Measurements from ENCODE around the gene RETREG3. TPM values are rescaled to one million over a fixed set of nuclear protein-coding genes. Genes with fewer than 3 reads are reported as not detected.

Gene RETREG3
- total and polyA plus RNA-seq, 2 experiments from 2014 or later, result 8.0 to 38.2 TPM

GRCh38 chr17:42613699-42614295 lies 4.6 kb upstream of the RETREG3 start:
- Histone ChIP-seq H3K27me3 (ENCODE audit: insufficient read depth) (no peaks in the 10 kb centered on the region), H3K79me2 (replicated peaks; ENCODE audit: insufficient read depth) (peaks cover 13% of the 10 kb centered on the region), H3K4me2 (no peak overlapping the region), H3F3A (replicated peaks; ENCODE audit: low read depth) (peaks cover 8% of the 10 kb centered on the region; the same call in 1 of the 2 replicates), H3K27ac (ENCODE audit: low read depth) (no peak overlapping the region), H3K4me3 (no peak overlapping the region), H4K20me1 (replicated peaks; ENCODE audit: insufficient read depth) (peaks cover 17% of the 10 kb centered on the region), H3K4me1 (ENCODE audit: insufficient read depth) (peaks cover 12% of the 10 kb centered on the region), H2AFZ (no peak overlapping the region), H3K36me3 (ENCODE audit: insufficient read depth) (peaks cover 17% of the 10 kb centered on the region), H3K9me2 (ENCODE audit: insufficient read depth) (no peaks in the 10 kb centered on the region)
- no peak overlapping the region for H3K27ac Mint-ChIP-seq
- DNase-seq (ENCODE audit: low spot score), result no peak
- no peaks in the 10 kb centered on the region; the same call in 2 of the 3 replicates for H3K9me3 Mint-ChIP-seq
- H3K36me3 Mint-ChIP-seq (ENCODE audit: low read depth), result peaks cover 50% of the 10 kb centered on the region
- ATAC-seq, result no peak
- H3K4me3 Mint-ChIP-seq, result no peak overlapping the region
- H3K4me1 Mint-ChIP-seq, result peaks cover 9% of the 10 kb centered on the region; the same call in 2 of the 3 replicates
- no peak for TF ChIP-seq POLR2AphosphoS5 (IDR thresholded peaks at IDR 0.05; ENCODE audit: low read depth)
- H3K27me3 Mint-ChIP-seq (ENCODE audit: insufficient read depth, low read depth, poor library complexity), result peaks cover 7% of the 10 kb centered on the region

- no peak for ATAC-seq
- Histone ChIP-seq H3K4me1 (ENCODE audit: insufficient read depth) (peaks cover 18% of the 10 kb centered on the region), H3F3A (replicated peaks; ENCODE audit: low read depth) (peaks cover 11% of the 10 kb centered on the region; the same call in 1 of the 2 replicates), H3K27ac (ENCODE audit: low read depth) (no peak overlapping the region), H3K9me2 (ENCODE audit: insufficient read depth) (no peaks in the 10 kb centered on the region), H2AFZ (no peak overlapping the region), H3K36me3 (ENCODE audit: insufficient read depth) (peaks cover 17% of the 10 kb centered on the region), H3K27me3 (ENCODE audit: insufficient read depth) (no peaks in the 10 kb centered on the region), H3K4me2 (no peak overlapping the region), H3K4me3 (no peak overlapping the region), H4K20me1 (replicated peaks; ENCODE audit: insufficient read depth) (peaks cover 30% of the 10 kb centered on the region), H3K79me2 (replicated peaks; ENCODE audit: insufficient read depth) (peaks cover 31% of the 10 kb centered on the region)
- no peak for DNase-seq (ENCODE audit: low spot score)
- Mint-ChIP-seq H3K27ac (no peak overlapping the region), H3K4me1 (peaks cover 6% of the 10 kb centered on the region; the same call in 2 of the 3 replicates), H3K36me3 (ENCODE audit: low read depth) (peaks cover 50% of the 10 kb centered on the region), H3K9me3 (no peaks in the 10 kb centered on the region; the same call in 2 of the 3 replicates), H3K4me3 (no peak overlapping the region), H3K27me3 (ENCODE audit: insufficient read depth, low read depth, poor library complexity) (peaks cover 5% of the 10 kb centered on the region)
- no peak for TF ChIP-seq ZNF114 (CRISPR knock-in tag; IDR thresholded peaks at IDR 0.05)
- no peak for TF ChIP-seq EZH2 (IDR thresholded peaks at IDR 0.05; ENCODE audit: low read depth, unreplicated experiment)
- no peak for TF ChIP-seq CTCF (conservative IDR thresholded peaks at IDR 0.05; ENCODE audit: low read depth in 2 of 2)
- no peak for TF ChIP-seq POLR2AphosphoS5 (IDR thresholded peaks at IDR 0.05; ENCODE audit: low read depth)
- TF ChIP-seq CREB1 (CRISPR knock-in tag; IDR thresholded peaks at IDR 0.05; ENCODE audit: low read depth), result no peak
- TF ChIP-seq JUNB (IDR thresholded peaks at IDR 0.05; ENCODE audit: unreplicated experiment), result no peak
- TF ChIP-seq STAT1 (IDR thresholded peaks at IDR 0.05; ENCODE audit: unreplicated experiment), result no peak
- no peak for TF ChIP-seq EZH2phosphoT487 (IDR thresholded peaks at IDR 0.05; ENCODE audit: unreplicated experiment)
- TF ChIP-seq REST (IDR thresholded peaks at IDR 0.05; ENCODE audit: unreplicated experiment), result no peak
- no peak for TF ChIP-seq ZNF462 (CRISPR knock-in tag; IDR thresholded peaks at IDR 0.05)
Observed at GRCh38 chr17:42612013-42612412, 2.8 kb upstream of the RETREG3 start.
